ENCODE measurements around the gene TSPAN33. TPM values are rescaled to one million over a fixed set of nuclear protein-coding genes. Genes with fewer than 3 reads are reported as not detected.
"Not testable (repeated sequence)": the region's sequence is repeated elsewhere in the genome, so short reads cannot be mapped to it uniquely, and the experiment has no call there.

TSPAN33 gene
- total RNA-seq, 1 donor from 2014 or later = 6.2 TPM

- H3K27ac ChIP-seq = no peak overlapping the region
- peak overlapping the region; percentile 49 for H3K4me3 ChIP-seq
- intact Hi-C loops (cut with DNase I) = loop anchor here (10.0 kb wide), 1 partner anchor 46 kb away; no protein-coding TSS in a partner anchor
These were observed 24.7 kb downstream of the TSPAN33 start for GRCh38 chr7:129169171-129169671.

GRCh38 chr7:129169686-129170440, 25.4 kb downstream of the TSPAN33 start:
- no peak overlapping the region for H3K27ac ChIP-seq
- TF ChIP-seq CTCF (IDR thresholded peaks at IDR 0.05) = no peak
- intact Hi-C loops (cut with DNase I) = loop anchor here (10.0 kb wide), 1 partner anchor 45 kb away; no protein-coding TSS in a partner anchor
- H3K36me3 ChIP-seq = no peaks in the 10 kb centered on the region
- ATAC-seq (no peak), DNase-seq (no peak)
- H3K27me3 ChIP-seq = peaks cover 12% of the 10 kb centered on the region
- H3K4me1 ChIP-seq = peaks cover 5% of the 10 kb centered on the region
- peak overlapping the region; percentile 49 for H3K4me3 ChIP-seq
- H3K9me3 ChIP-seq = no peaks in the 10 kb centered on the region

More at GRCh38 chr7:129169171-129169671, 24.7 kb downstream of the TSPAN33 start:
- H3K4me1 ChIP-seq = peaks cover 5% of the 10 kb centered on the region
- ATAC-seq = peak; percentile 77
- peaks cover 16% of the 10 kb centered on the region for H3K27me3 ChIP-seq
- no peaks in the 10 kb centered on the region for H3K9me3 ChIP-seq
- no peaks in the 10 kb centered on the region for H3K36me3 ChIP-seq
- DNase-seq = peak; percentile 64
- no peak for TF ChIP-seq CTCF (IDR thresholded peaks at IDR 0.05)

- ATAC-seq = no peak
- Histone ChIP-seq H3K36me3 (no peaks in the 10 kb centered on the region), H3K27ac (no peak overlapping the region), H3K4me1 (peaks cover 5% of the 10 kb centered on the region), H3K27me3 (peaks cover 12% of the 10 kb centered on the region), H3K9me3 (no peaks in the 10 kb centered on the region), H3K4me3 (no peak overlapping the region)
- no peak for DNase-seq
- TF ChIP-seq CTCF (IDR thresholded peaks at IDR 0.05) = no peak
- intact Hi-C loops (cut with DNase I) = no loop called here
These were observed 26.0 kb downstream of the TSPAN33 start for GRCh38 chr7:129170441-129171021.

- H3K36me3 ChIP-seq; ATAC-seq; H3K9me3 ChIP-seq; DNase-seq; H3K4me3 ChIP-seq; H3K4me1 ChIP-seq; H3K27me3 ChIP-seq; intact Hi-C loops (cut with DNase I); H3K27ac ChIP-seq: not testable (repeated sequence)
These were observed 29.4 kb downstream of the TSPAN33 start for GRCh38 chr7:129173861-129174260.

GRCh38 chr7:129176916-129177710, 32.6 kb downstream of the TSPAN33 start:
- H3K27ac ChIP-seq = no peak overlapping the region
- H3K4me3 ChIP-seq = no peak overlapping the region
- peaks cover 4% of the 10 kb centered on the region for H3K27me3 ChIP-seq
- H3K4me1 ChIP-seq = no peaks in the 10 kb centered on the region
- ATAC-seq (no peak), DNase-seq (no peak)
- intact Hi-C loops (cut with DNase I) = no loop called here
- no peak for TF ChIP-seq CTCF (IDR thresholded peaks at IDR 0.05)
- no peaks in the 10 kb centered on the region for H3K36me3 ChIP-seq
- H3K9me3 ChIP-seq = no peaks in the 10 kb centered on the region
